Astrocyte of the spinal cord (primary cell): ENCODE measurements around the gene COL4A6.
"Not testable (repeated sequence)": the region's sequence is repeated elsewhere in the genome, so short reads cannot be mapped to it uniquely, and the experiment has no call there.

Experiments used
- DNase-seq: peaks from one replicate; pipeline ENCODE4 v3.0.0; 2011; ENCODE audit warnings: low read depth, low spot score
- H3K4me3 ChIP-seq: 2 replicates; pipeline ENCODE4 v1.5.1; 2011; ENCODE audit warnings: low read depth, mild to moderate bottlenecking, low read length, moderate library complexity
- in situ Hi-C: cut with HindIII; loops from 2 replicates; pipeline ENCODE4 v1.10.0; 2017; ENCODE audit warnings: low sequenced_read_pairs
- TF ChIP-seq, protein P1 (sequence below): IDR thresholded peaks from 2 replicates; pipeline ENCODE4 v1.5.1; 2012; ENCODE audit warnings: low read depth, mild to moderate bottlenecking, low read length, inconsistent platforms

Gene COL4A6

GRCh38 chrX:108438110-108438623, at the start of gene COL4A6:
TSS of gene COL4A6 (minus strand) at chrX:108438422. CDS start at chrX:108438196, 226 bp downstream.
- H3K4me3 ChIP-seq: peak within 1 kb of the TSS; percentile 53
- no peak for DNase-seq

GRCh38 chrX:108485960-108486359, 47.7 kb upstream of the COL4A6 start:
- in situ Hi-C loops: no loop called here

More at GRCh38 chrX:108438110-108438623, at the start of gene COL4A6:
- TF ChIP-seq, protein P1, sequence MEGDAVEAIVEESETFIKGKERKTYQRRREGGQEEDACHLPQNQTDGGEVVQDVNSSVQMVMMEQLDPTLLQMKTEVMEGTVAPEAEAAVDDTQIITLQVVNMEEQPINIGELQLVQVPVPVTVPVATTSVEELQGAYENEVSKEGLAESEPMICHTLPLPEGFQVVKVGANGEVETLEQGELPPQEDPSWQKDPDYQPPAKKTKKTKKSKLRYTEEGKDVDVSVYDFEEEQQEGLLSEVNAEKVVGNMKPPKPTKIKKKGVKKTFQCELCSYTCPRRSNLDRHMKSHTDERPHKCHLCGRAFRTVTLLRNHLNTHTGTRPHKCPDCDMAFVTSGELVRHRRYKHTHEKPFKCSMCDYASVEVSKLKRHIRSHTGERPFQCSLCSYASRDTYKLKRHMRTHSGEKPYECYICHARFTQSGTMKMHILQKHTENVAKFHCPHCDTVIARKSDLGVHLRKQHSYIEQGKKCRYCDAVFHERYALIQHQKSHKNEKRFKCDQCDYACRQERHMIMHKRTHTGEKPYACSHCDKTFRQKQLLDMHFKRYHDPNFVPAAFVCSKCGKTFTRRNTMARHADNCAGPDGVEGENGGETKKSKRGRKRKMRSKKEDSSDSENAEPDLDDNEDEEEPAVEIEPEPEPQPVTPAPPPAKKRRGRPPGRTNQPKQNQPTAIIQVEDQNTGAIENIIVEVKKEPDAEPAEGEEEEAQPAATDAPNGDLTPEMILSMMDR: no peak
- in situ Hi-C loops: no loop called here

DNA sequence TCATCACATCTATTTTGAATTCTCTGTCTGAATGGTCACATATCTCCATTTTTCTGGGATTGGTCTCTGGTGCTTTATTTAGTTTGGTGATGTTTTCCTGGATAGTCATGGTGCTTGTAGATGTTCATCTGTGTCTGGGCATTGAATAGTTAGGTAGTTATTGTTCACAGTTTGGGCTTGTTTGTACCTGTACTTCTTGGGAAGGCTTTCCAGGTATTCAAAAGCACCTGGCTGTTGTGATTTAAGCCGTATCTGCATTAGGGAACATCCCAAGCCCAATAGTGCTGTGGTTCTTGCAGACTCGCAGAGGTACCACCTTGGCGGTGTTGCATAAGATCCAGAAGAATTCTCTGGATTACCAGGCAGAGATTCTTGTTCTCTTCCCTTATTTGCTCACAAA, 46.0 kb upstream of the COL4A6 start:
- no peak for DNase-seq
- H3K4me3 ChIP-seq: no peak overlapping the region
- TF ChIP-seq, protein P1: no peak
- in situ Hi-C loops: no loop called here

More at GRCh38 chrX:108485960-108486359, 47.7 kb upstream of the COL4A6 start:
- DNase-seq: no peak
- TF ChIP-seq, protein P1: no peak
- no peak overlapping the region for H3K4me3 ChIP-seq

- H3K4me3 ChIP-seq, in situ Hi-C loops, DNase-seq: not testable (repeated sequence)
Observed at GRCh38 chrX:108481528-108481927, 43.3 kb upstream of the COL4A6 start.

- DNase-seq: no peak
- no peak overlapping the region for H3K4me3 ChIP-seq
- TF ChIP-seq, protein P1: no peak
- in situ Hi-C loops: no loop called here
Observed at GRCh38 chrX:108473979-108474378, 35.8 kb upstream of the COL4A6 start.

- in situ Hi-C loops: no loop called here
- peak; percentile 69 for DNase-seq
- TF ChIP-seq, protein P1: no peak
- no peak overlapping the region for H3K4me3 ChIP-seq
Observed at GRCh38 chrX:108468486-108468885, 30.3 kb upstream of the COL4A6 start.

- TF ChIP-seq, protein P1: no peak
- DNase-seq: peak; percentile 45
- no peak overlapping the region for H3K4me3 ChIP-seq
- in situ Hi-C loops: no loop called here
Observed at GRCh38 chrX:108464604-108465003, 26.4 kb upstream of the COL4A6 start.
